ENCODE measurements around the gene STPG4.
A peak's percentile ranks its signal among the peaks of the same experiment; 100 is the strongest.

STPG4 gene

GRCh38 chr2:47094511-47095142 lies 60.5 kb downstream of the STPG4 start:
- DNase-seq, result no peak
- intact Hi-C loops (cut with DNase I), result no loop called here

- DNase-seq, result no peak
- intact Hi-C loops (cut with DNase I), result no loop called here
Observed at GRCh38 chr2:47093626-47094025, 61.5 kb downstream of the STPG4 start.

- intact Hi-C loops (cut with DNase I), result no loop called here
- DNase-seq, result no peak
Observed at GRCh38 chr2:47092465-47092864, 62.6 kb downstream of the STPG4 start.

- intact Hi-C loops (cut with DNase I), result no loop called here
- no peak for DNase-seq
Observed at GRCh38 chr2:47091118-47091517, 64.0 kb downstream of the STPG4 start.

- intact Hi-C loops (cut with DNase I), result no loop called here
- DNase-seq, result peak in 1 of 10 donors; percentile 18
Observed at GRCh38 chr2:47089083-47089464, 66.0 kb downstream of the STPG4 start.

GRCh38 chr2:47088371-47089082 lies 66.6 kb downstream of the STPG4 start:
- intact Hi-C loops (cut with DNase I), result no loop called here
- DNase-seq, result peak in 1 of 10 donors; percentile 28

GRCh38 chr2:47087051-47087450 lies 68.1 kb downstream of the STPG4 start:
- peak in 1 of 10 donors; percentile 22 for DNase-seq
- intact Hi-C loops (cut with DNase I), result no loop called here

GRCh38 chr2:47086571-47086970 lies 68.5 kb downstream of the STPG4 start:
- intact Hi-C loops (cut with DNase I), result no loop called here
- DNase-seq, result peak in 1 of 10 donors; percentile 19

GRCh38 chr2:47086054-47086471 lies 69.0 kb downstream of the STPG4 start:
- intact Hi-C loops (cut with DNase I), result no loop called here
- DNase-seq, result peak in 1 of 10 donors; percentile 65

GRCh38 chr2:47083886-47084687 lies 71.0 kb downstream of the STPG4 start:
- DNase-seq, result peak in 1 of 10 donors; percentile 62

GRCh38 chr2:47083485-47083884 lies 71.6 kb downstream of the STPG4 start:
- no peak for DNase-seq

More at GRCh38 chr2:47083886-47084687, 71.0 kb downstream of the STPG4 start:
- intact Hi-C loops (cut with DNase I), result no loop called here

GRCh38 chr2:47083005-47083404 lies 72.1 kb downstream of the STPG4 start:
- no peak for DNase-seq
- intact Hi-C loops (cut with DNase I), result no loop called here

More at GRCh38 chr2:47083485-47083884, 71.6 kb downstream of the STPG4 start:
- intact Hi-C loops (cut with DNase I), result no loop called here

GRCh38 chr2:47080888-47081301 lies 74.2 kb downstream of the STPG4 start:
- DNase-seq, result no peak

GRCh38 chr2:47079515-47080412 lies 75.3 kb downstream of the STPG4 start:
- intact Hi-C loops (cut with DNase I), result no loop called here
- DNase-seq, result peak in 2 of 10 donors; percentile 37 to 85

More at GRCh38 chr2:47080888-47081301, 74.2 kb downstream of the STPG4 start:
- intact Hi-C loops (cut with DNase I), result no loop called here

GRCh38 chr2:47078541-47079482 lies 76.3 kb downstream of the STPG4 start:
- peak in 1 of 10 donors; percentile 48 for DNase-seq
- intact Hi-C loops (cut with DNase I), result no loop called here

GRCh38 chr2:47077442-47078117 lies 77.5 kb downstream of the STPG4 start:
- peak in 1 of 10 donors; percentile 65 for DNase-seq
- intact Hi-C loops (cut with DNase I), result no loop called here

GRCh38 chr2:47076586-47077441 lies 78.3 kb downstream of the STPG4 start:
- peak in 1 of 10 donors; percentile 64 for DNase-seq
- intact Hi-C loops (cut with DNase I), result no loop called here
